Lower leg skin (tissue), 3 donors: ENCODE data around the gene MPZL3.

Experiments
- POLR2A ChIP-seq, 2 donors: fragments of 450-650 bp; IDR thresholded peaks; one replicate each; pipeline ENCODE4 v1.6.1; 2016 to 2017; ENCODE audit warnings: antibody characterized with exemption in 2 of 2, mild to moderate bottlenecking in 1 of 2, moderate library complexity in 1 of 2
- TF ChIP-seq, protein P1 (sequence below), 3 donors: fragments of 450-650 bp; IDR thresholded peaks; one replicate each; pipeline ENCODE4 v1.5.1; 2016; ENCODE audit warnings: antibody characterized with exemption in 3 of 3, mild to moderate bottlenecking in 3 of 3, moderate library complexity in 2 of 3

DNA sequence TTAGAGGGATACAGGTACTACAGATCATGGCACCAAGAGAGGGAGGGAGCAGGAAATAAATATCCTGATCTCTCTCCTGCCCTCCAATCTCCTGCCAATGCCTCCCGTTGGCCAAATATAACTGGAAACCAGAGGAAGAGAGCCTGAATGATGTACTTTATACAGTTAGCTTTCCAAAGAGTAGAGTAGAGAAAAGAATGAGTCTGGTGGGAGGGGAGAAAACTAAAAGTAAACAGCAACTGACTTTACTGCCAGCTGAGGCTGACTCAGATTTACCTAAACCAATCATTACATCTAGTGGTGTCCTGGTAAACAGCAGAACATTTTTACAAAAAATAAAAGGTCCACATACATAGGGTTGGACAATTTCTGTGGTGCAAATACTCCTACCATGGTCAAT is 5.1 kb downstream of the MPZL3 start:
- TF ChIP-seq, protein P1, sequence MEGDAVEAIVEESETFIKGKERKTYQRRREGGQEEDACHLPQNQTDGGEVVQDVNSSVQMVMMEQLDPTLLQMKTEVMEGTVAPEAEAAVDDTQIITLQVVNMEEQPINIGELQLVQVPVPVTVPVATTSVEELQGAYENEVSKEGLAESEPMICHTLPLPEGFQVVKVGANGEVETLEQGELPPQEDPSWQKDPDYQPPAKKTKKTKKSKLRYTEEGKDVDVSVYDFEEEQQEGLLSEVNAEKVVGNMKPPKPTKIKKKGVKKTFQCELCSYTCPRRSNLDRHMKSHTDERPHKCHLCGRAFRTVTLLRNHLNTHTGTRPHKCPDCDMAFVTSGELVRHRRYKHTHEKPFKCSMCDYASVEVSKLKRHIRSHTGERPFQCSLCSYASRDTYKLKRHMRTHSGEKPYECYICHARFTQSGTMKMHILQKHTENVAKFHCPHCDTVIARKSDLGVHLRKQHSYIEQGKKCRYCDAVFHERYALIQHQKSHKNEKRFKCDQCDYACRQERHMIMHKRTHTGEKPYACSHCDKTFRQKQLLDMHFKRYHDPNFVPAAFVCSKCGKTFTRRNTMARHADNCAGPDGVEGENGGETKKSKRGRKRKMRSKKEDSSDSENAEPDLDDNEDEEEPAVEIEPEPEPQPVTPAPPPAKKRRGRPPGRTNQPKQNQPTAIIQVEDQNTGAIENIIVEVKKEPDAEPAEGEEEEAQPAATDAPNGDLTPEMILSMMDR (IDR thresholded peaks at IDR 0.05) = no peak
- TF ChIP-seq POLR2A (IDR thresholded peaks at IDR 0.05) = no peak
